HepG2 (cell line): ENCODE measurements around the gene AMTN. TPM values are rescaled to one million over a fixed set of nuclear protein-coding genes. Genes with fewer than 3 reads are reported as not detected.

Experiments used
- CEBPG ChIP-seq: IDR thresholded peaks from 2 replicates; pipeline ENCODE4 v1.6.1; 2016
- FOXA1 ChIP-seq, 2 experiments: fragments of 450-650 bp in 1 of 2; sonication (generic) in 1 of 2; formaldehyde crosslinking in 1 of 2; IDR thresholded peaks; 2 replicates each; pipeline versions ENCODE4 v1.4.0 to v1.6.1; 2016 to 2020; ENCODE audit warnings: missing genetic modification reagents in 1 of 2
- FOXP1 ChIP-seq, 2 experiments: fragments of 450-650 bp in 1 of 2; IDR thresholded peaks; 2 replicates each; pipeline ENCODE4 v1.6.1; 2017 to 2018; ENCODE audit warnings: antibody characterized with exemption in 1 of 2
- GATAD2A ChIP-seq: IDR thresholded peaks from 2 replicates; pipeline ENCODE4 v1.6.1; 2016
- HDAC2 ChIP-seq: sonication (generic); formaldehyde crosslinking; IDR thresholded peaks from 2 replicates; pipeline ENCODE4 v1.4.0; 2020; ENCODE audit warnings: missing genetic modification reagents
- HMG20A ChIP-seq: IDR thresholded peaks from 2 replicates; pipeline ENCODE4 v1.6.1; 2016; ENCODE audit warnings: borderline replicate concordance
- HNF4A ChIP-seq: sonication (generic); formaldehyde crosslinking; IDR thresholded peaks from 2 replicates; pipeline ENCODE4 v1.4.0; 2020; ENCODE audit warnings: missing genetic modification reagents
- HOMEZ ChIP-seq: IDR thresholded peaks from 2 replicates; pipeline ENCODE4 v1.6.1; 2016; ENCODE audit warnings: low read depth
- ISL2 ChIP-seq: sonication (generic); formaldehyde crosslinking; IDR thresholded peaks from 2 replicates; pipeline ENCODE4 v1.5.0; 2020; ENCODE audit warnings: missing genetic modification reagents
- MYC ChIP-seq: sonication (generic); formaldehyde crosslinking; IDR thresholded peaks from 2 replicates; pipeline ENCODE4 v1.9.0; 2021; ENCODE audit warnings: missing genetic modification reagents, borderline replicate concordance
- RARA ChIP-seq: IDR thresholded peaks from 2 replicates; pipeline ENCODE4 v1.6.1; 2016; ENCODE audit warnings: missing genetic modification reagents, missing compliant biosample characterization
- RXRB ChIP-seq: IDR thresholded peaks from 2 replicates; pipeline ENCODE4 v1.6.1; 2016; ENCODE audit warnings: borderline replicate concordance, missing genetic modification reagents, missing compliant biosample characterization
- SIX1 ChIP-seq: sonication (generic); formaldehyde crosslinking; IDR thresholded peaks from 2 replicates; pipeline ENCODE4 v1.4.0; 2020; ENCODE audit warnings: missing genetic modification reagents, borderline replicate concordance
- SOX5 ChIP-seq: IDR thresholded peaks from 2 replicates; pipeline ENCODE4 v1.6.1; 2016; ENCODE audit warnings: borderline replicate concordance
- TMF1 ChIP-seq: sonication (generic); formaldehyde crosslinking; IDR thresholded peaks from 2 replicates; pipeline ENCODE4 v1.8.1; 2022; ENCODE audit warnings: low read depth, missing genetic modification reagents
- ZNF331 ChIP-seq: sonication (generic); formaldehyde crosslinking; IDR thresholded peaks from 2 replicates; pipeline ENCODE4 v1.4.0; 2020; ENCODE audit warnings: missing genetic modification reagents
- ZNF510 ChIP-seq: sonication (generic); formaldehyde crosslinking; IDR thresholded peaks from 2 replicates; pipeline ENCODE4 v1.4.0; 2020; ENCODE audit warnings: low read depth, mild to moderate bottlenecking, missing genetic modification reagents
- ZNF614 ChIP-seq: IDR thresholded peaks from 2 replicates; pipeline ENCODE4 v1.6.1; 2018; ENCODE audit warnings: missing biosample characterization, missing genetic modification reagents, inconsistent platforms, borderline replicate concordance
- polyA plus RNA-seq, 8 experiments: library from polyadenylated mRNA; depleted of rRNA in 3 of 8; stranded (reverse) in 7 of 8; unstranded in 1 of 8; fragments of >200 nt; fragmentation: Illumina TruSeq in 4 of 8; extraction: Trizol in 4 of 8; gene quantifications; 2 replicates each; pipeline versions ENCODE4 v1.2.1 to v1.2.3, GENCODE V29; 2011 to 2016; ENCODE audit warnings: low read depth in 4 of 8, missing spikeins in 1 of 8, mixed read lengths in 1 of 8; ENCODE audit not compliant: insufficient read depth in 1 of 8
- total RNA-seq, 5 experiments: library from RNA; depleted of rRNA; stranded (reverse); fragments of >200 nt; fragmentation: Illumina TruSeq; extraction: Trizol; gene quantifications; 2 replicates each; pipeline ENCODE4 v1.2.3, GENCODE V29; 2016; ENCODE audit warnings: low read depth in 1 of 5
- TF ChIP-seq, protein P1 (sequence below): sonication (generic); formaldehyde crosslinking; IDR thresholded peaks from 2 replicates; pipeline ENCODE4 v1.8.0; 2022; ENCODE audit warnings: missing genetic modification reagents, mild to moderate bottlenecking, moderate library complexity, borderline replicate concordance
- TF ChIP-seq, protein P2 (sequence below): sonication (generic); formaldehyde crosslinking; IDR thresholded peaks from 2 replicates; pipeline ENCODE4 v1.5.0; 2020; ENCODE audit warnings: missing genetic modification reagents
- TF ChIP-seq, protein P3 (sequence below): sonication (generic); formaldehyde crosslinking; IDR thresholded peaks from 2 replicates; pipeline ENCODE4 v1.5.1; 2020; ENCODE audit warnings: mild to moderate bottlenecking, missing genetic modification reagents, borderline replicate concordance

Gene AMTN
- total and polyA plus RNA-seq, 2 of the 13 experiments (the other 11 are each of a cell fraction or from before 2014, with no cell fraction given), result 0.15 TPM; not detected in 1

DNA sequence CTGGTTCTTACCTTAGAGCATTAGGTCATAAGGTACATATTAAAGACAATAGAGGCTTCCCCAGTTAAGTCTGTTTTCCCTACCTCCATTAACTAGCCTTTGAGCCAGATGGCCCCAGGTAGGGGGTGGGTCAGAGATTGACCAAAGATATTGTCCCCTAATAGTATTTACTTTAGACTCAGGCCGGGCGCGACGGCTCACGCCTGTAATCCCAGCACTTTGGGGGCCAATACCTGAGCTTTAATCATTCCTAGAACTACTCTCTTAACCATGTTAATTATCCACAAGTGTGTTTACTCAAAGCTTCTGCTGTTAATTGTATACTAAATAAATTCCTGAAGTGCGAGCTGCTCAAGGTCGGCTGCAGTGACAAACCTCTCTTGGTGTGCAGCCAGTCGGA lies 45.7 kb downstream of the AMTN start (continued):
- TF ChIP-seq, protein P1, sequence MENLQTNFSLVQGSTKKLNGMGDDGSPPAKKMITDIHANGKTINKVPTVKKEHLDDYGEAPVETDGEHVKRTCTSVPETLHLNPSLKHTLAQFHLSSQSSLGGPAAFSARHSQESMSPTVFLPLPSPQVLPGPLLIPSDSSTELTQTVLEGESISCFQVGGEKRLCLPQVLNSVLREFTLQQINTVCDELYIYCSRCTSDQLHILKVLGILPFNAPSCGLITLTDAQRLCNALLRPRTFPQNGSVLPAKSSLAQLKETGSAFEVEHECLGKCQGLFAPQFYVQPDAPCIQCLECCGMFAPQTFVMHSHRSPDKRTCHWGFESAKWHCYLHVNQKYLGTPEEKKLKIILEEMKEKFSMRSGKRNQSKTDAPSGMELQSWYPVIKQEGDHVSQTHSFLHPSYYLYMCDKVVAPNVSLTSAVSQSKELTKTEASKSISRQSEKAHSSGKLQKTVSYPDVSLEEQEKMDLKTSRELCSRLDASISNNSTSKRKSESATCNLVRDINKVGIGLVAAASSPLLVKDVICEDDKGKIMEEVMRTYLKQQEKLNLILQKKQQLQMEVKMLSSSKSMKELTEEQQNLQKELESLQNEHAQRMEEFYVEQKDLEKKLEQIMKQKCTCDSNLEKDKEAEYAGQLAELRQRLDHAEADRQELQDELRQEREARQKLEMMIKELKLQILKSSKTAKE, result 0 out of 2 replicates have a peak, but pooled peaks have one; percentile 12
- no peak for TF ChIP-seq TMF1 (CRISPR knock-in tag)
- TF ChIP-seq FOXA1 (IDR thresholded peaks at IDR 0.05), result no peak
- TF ChIP-seq FOXA1 (CRISPR knock-in tag; IDR thresholded peaks at IDR 0.05), result peak; percentile 53
- TF ChIP-seq RARA (CRISPR knock-in tag), result 0 out of 2 replicates have a peak, but pooled peaks have one; percentile 32
- TF ChIP-seq, protein P2, sequence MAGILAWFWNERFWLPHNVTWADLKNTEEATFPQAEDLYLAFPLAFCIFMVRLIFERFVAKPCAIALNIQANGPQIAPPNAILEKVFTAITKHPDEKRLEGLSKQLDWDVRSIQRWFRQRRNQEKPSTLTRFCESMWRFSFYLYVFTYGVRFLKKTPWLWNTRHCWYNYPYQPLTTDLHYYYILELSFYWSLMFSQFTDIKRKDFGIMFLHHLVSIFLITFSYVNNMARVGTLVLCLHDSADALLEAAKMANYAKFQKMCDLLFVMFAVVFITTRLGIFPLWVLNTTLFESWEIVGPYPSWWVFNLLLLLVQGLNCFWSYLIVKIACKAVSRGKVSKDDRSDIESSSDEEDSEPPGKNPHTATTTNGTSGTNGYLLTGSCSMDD (CRISPR knock-in tag), result no peak
- no peak for TF ChIP-seq SIX1 (CRISPR knock-in tag)
- TF ChIP-seq GATAD2A, result 0 out of 2 replicates have a peak, but pooled peaks have one; percentile 14
- no peak for TF ChIP-seq ZNF614 (CRISPR knock-in tag)
- peak; percentile 49; the same call in 1 of the 2 replicates for TF ChIP-seq ZNF331 (CRISPR knock-in tag)
- TF ChIP-seq MYC (CRISPR knock-in tag), result no peak
- TF ChIP-seq SOX5 (CRISPR knock-in tag), result peak; percentile 70; the same call in 1 of the 2 replicates
- no peak for TF ChIP-seq ZNF510
- 0 out of 2 replicates have a peak, but pooled peaks have one; percentile 44 for TF ChIP-seq HDAC2 (CRISPR knock-in tag)
- no peak for TF ChIP-seq CEBPG
- TF ChIP-seq, protein P3, sequence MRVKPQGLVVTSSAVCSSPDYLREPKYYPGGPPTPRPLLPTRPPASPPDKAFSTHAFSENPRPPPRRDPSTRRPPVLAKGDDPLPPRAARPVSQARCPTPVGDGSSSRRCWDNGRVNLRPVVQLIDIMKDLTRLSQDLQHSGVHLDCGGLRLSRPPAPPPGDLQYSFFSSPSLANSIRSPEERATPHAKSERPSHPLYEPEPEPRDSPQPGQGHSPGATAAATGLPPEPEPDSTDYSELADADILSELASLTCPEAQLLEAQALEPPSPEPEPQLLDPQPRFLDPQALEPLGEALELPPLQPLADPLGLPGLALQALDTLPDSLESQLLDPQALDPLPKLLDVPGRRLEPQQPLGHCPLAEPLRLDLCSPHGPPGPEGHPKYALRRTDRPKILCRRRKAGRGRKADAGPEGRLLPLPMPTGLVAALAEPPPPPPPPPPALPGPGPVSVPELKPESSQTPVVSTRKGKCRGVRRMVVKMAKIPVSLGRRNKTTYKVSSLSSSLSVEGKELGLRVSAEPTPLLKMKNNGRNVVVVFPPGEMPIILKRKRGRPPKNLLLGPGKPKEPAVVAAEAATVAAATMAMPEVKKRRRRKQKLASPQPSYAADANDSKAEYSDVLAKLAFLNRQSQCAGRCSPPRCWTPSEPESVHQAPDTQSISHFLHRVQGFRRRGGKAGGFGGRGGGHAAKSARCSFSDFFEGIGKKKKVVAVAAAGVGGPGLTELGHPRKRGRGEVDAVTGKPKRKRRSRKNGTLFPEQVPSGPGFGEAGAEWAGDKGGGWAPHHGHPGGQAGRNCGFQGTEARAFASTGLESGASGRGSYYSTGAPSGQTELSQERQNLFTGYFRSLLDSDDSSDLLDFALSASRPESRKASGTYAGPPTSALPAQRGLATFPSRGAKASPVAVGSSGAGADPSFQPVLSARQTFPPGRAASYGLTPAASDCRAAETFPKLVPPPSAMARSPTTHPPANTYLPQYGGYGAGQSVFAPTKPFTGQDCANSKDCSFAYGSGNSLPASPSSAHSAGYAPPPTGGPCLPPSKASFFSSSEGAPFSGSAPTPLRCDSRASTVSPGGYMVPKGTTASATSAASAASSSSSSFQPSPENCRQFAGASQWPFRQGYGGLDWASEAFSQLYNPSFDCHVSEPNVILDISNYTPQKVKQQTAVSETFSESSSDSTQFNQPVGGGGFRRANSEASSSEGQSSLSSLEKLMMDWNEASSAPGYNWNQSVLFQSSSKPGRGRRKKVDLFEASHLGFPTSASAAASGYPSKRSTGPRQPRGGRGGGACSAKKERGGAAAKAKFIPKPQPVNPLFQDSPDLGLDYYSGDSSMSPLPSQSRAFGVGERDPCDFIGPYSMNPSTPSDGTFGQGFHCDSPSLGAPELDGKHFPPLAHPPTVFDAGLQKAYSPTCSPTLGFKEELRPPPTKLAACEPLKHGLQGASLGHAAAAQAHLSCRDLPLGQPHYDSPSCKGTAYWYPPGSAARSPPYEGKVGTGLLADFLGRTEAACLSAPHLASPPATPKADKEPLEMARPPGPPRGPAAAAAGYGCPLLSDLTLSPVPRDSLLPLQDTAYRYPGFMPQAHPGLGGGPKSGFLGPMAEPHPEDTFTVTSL (CRISPR knock-in tag), result peak; percentile 15; the same call in 1 of the 2 replicates
- no peak for TF ChIP-seq FOXP1 (IDR thresholded peaks at IDR 0.05)
- TF ChIP-seq FOXP1 (CRISPR knock-in tag; IDR thresholded peaks at IDR 0.05), result peak; percentile 24; the same call in 1 of the 2 replicates
- TF ChIP-seq HMG20A (CRISPR knock-in tag), result peak; percentile 36; the same call in 1 of the 2 replicates
- TF ChIP-seq HOMEZ (CRISPR knock-in tag), result peak; percentile 65; the same call in 1 of the 2 replicates
- TF ChIP-seq HNF4A, result peak; percentile 10; the same call in 1 of the 2 replicates
- peak; percentile 51 for TF ChIP-seq ISL2
- TF ChIP-seq RXRB (CRISPR knock-in tag), result 0 out of 2 replicates have a peak, but pooled peaks have one; percentile 12
